HG03139 (cell line): Measurements from ENCODE around the gene PDCD7.
"Not testable (repeated sequence)": the region's sequence is repeated elsewhere in the genome, so short reads cannot be mapped to it uniquely, and the experiment has no call there.

ENCODE experiments used
- ATAC-seq: cut with Tn5 transposase; IDR thresholded peaks from one replicate; pipeline ENCODE4 v1.9.1; 2021; ENCODE audit not compliant: unreplicated experiment

The PDCD7 gene, protein sequence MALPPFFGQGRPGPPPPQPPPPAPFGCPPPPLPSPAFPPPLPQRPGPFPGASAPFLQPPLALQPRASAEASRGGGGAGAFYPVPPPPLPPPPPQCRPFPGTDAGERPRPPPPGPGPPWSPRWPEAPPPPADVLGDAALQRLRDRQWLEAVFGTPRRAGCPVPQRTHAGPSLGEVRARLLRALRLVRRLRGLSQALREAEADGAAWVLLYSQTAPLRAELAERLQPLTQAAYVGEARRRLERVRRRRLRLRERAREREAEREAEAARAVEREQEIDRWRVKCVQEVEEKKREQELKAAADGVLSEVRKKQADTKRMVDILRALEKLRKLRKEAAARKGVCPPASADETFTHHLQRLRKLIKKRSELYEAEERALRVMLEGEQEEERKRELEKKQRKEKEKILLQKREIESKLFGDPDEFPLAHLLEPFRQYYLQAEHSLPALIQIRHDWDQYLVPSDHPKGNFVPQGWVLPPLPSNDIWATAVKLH

DNA sequence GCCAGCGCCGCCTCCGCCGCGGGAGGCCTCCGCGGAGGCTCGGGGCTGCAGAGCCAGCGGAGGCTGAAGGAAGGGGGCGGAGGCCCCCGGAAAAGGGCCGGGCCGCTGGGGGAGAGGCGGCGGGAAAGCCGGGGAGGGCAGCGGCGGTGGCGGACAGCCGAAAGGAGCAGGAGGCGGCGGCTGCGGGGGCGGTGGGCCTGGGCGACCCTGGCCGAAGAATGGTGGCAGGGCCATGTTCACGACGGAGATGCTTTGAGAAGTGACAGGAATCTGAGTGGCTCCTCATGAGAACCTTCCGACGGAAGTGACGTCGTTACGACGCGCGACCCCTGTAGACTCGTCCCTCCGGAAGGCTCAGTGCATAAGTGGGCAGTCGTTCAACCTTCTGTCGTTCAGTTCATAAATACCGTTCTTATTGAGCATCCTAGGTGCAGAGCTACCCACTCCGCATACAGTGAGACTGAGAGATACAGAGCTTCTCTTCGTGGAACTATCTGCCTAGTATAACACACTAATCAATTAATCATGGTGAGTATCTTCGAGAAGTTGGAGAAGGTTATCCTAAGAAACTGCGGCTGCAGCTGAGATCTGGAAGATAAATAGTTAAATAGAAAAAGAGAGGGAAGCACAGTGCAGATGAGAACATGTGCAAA lies at the start of gene PDCD7:
TSS of gene PDCD7 (minus strand) at position 261 of the 653 bp plus-strand sequence. CDS start at position 234, 27 bp downstream.
- ATAC-seq, result peak; percentile 62

DNA sequence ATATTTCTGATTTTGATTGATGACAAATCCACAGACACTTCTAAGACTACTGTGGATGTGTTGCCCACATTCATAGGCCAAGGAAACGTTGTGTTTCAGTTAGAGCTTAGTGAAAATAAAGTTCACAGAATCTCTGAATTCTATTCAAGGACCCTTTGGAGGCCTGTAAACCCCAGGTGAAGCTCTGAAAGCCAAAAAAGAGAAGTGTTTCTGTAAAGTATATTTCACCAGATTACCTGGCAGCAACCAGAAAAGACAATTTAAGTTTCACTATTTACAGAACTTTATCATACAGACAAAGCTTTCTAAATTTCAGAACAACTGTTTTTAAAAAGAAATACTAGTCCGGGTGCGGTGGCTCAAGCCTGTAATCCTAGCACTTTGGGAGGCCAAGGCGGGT lies 48.9 kb upstream of the PDCD7 start:
- ATAC-seq, result no peak

DNA sequence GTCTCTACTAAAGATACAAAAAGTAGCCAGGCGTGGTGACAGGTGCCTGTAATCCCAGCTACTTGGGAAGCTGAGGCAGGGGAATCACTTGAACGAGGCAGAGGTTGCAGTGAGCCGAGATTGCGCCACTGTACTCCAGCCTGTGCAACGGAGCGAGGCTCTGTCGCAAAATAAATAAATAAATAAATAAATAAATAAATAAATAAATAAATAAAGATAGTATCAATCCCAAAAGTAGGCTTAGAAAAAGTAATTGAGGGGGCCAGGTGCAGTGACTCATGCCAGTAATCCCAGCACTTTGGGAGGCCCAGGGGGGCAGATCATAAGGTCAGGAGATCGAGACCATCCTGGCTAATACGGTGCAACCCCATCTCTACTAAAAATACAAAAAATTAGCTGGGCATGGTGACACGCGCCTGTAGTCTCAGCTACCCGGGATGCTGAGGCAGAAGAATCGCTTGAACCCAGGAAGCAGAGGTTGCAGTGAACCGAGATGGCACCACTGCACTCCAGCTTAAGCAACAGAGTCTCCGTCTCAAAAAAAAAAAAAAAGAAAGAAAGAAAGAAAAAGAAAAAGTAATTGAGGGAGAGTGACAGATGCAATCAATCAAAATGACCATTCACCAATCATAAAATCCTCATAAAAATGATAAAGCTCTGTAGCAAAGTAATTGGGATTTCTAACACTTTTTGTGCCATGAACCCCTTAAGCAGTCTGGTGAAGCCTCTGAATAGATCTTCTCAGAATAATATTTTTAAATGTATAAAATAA lies 48.2 kb upstream of the PDCD7 start:
- ATAC-seq, result not testable (repeated sequence)

DNA sequence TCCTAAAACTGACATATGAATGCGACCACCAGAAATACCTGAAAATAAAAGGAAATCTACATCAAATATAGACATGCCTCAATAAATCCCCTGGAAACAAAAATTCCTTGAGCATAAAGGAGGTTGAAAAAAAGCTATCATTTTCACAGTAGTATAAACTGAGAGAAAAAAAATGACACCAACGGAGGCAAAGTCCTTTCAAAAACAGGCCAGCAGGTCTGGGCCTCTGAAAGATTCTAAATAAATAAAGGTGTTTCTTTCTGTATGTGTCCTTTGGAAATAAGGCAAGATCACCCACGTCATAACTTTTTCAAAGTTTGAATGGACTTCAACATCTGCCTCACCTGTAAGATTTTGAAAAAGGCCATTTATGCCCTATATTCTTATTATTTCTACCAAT lies 46.6 kb upstream of the PDCD7 start:
- no peak for ATAC-seq

GRCh38 chr15:65177901-65178300 lies 44.3 kb upstream of the PDCD7 start:
- ATAC-seq, result no peak

DNA sequence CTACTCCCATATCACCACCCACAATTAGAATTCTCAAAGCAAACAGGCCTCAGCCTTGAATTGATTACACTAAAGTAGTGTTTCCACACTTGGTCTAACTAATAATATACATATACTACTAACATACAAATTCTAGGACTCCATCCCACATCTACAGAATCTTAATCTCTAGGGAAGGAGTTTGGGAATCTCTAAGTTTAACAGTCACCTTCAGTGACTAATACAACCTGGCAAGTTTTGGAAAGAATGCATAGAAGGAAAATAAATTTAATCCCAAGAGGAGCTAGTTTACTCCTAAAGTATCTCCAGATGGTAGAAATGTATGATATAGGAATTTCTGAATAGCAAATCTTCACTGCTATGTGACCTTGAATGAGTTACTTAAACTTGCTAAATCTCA lies 42.4 kb upstream of the PDCD7 start:
- ATAC-seq, result no peak

GRCh38 chr15:65175511-65175910 lies 41.9 kb upstream of the PDCD7 start:
- no peak for ATAC-seq

GRCh38 chr15:65174509-65174908 lies 40.9 kb upstream of the PDCD7 start:
- ATAC-seq, result no peak

GRCh38 chr15:65172531-65172930 lies 38.9 kb upstream of the PDCD7 start:
- no peak for ATAC-seq

DNA sequence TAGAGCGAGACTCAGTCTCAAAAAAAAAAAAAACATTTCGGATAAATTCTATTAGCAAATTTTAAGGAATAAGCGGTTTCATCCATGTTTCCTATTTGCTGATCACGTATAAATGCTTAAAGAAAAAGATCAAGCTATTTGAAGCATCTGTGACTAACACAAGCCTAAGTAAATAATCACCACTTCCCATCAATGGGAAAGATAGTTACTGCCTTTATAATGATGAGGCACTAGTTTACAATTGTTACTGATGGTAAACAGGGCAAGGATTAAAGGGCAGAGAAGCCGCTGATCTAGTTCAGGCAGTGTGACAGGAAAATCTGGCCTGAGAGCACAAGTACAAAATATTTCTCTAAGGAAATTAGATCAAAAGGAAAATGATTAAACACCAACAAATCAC lies 37.8 kb upstream of the PDCD7 start:
- ATAC-seq, result no peak

GRCh38 chr15:65165875-65166274 lies 32.3 kb upstream of the PDCD7 start:
- ATAC-seq, result no peak

DNA sequence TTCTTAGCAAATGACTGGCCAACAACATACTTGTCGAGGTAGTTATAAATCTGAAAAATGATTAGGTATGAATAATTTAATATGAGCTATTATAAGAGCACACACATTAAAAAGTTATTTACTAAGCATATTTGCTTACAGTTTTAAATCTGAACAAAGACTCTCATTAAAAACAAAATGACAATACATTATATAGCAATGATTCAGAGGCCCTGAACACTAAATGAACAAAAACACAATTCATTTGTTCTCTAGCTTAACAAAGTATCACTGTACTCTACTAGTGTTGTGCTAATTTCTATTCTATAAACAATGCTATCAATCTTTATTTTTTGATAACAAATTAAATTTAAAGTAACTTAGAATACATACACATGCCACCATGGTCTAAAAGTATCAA lies 30.5 kb upstream of the PDCD7 start:
- ATAC-seq, result no peak

GRCh38 chr15:65163041-65163440 lies 29.4 kb upstream of the PDCD7 start:
- ATAC-seq, result no peak

- no peak for ATAC-seq
These were observed 23.1 kb upstream of the PDCD7 start for GRCh38 chr15:65156692-65157091.

GRCh38 chr15:65154720-65155119 lies 21.1 kb upstream of the PDCD7 start:
- ATAC-seq, result no peak

- no peak for ATAC-seq
These were observed 14.3 kb upstream of the PDCD7 start for GRCh38 chr15:65147902-65148301.

GRCh38 chr15:65146438-65146837 lies 12.8 kb upstream of the PDCD7 start:
- ATAC-seq, result no peak

DNA sequence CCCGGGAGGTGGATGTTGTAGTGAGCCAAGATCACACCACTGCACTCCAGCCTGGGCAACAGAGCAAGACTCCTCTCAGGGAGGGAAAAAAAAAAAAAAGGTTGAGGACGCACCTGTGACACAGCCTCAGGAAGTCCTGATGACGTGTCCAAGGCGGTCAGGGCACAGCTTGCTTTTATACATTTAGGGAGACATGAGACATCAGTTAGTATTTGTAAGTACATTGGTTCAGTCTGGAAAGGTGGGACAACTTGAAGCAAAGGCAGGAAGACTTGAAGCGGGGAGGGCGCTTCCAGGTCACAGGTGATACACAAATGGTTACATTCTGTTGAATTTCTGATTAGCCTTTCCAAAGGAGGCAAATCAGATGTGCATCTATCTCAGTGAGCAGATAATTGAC lies 5.0 kb upstream of the PDCD7 start:
- ATAC-seq, result not testable (repeated sequence)

- ATAC-seq, result not testable (repeated sequence)
These were observed 4.3 kb upstream of the PDCD7 start for GRCh38 chr15:65137893-65138292.

- not testable (repeated sequence) for ATAC-seq
These were observed 3.5 kb upstream of the PDCD7 start for GRCh38 chr15:65137089-65137488.

- no peak for ATAC-seq
These were observed 930 bp upstream of the PDCD7 start for GRCh38 chr15:65134538-65134937.
